Measurements from ENCODE around the gene TRIM45.

- no peak for TF ChIP-seq CTCF (IDR thresholded peaks at IDR 0.05)
- no peak for TF ChIP-seq POLR2A (IDR thresholded peaks at IDR 0.05)
Observed at GRCh38 chr1:117117697-117118096, 3.9 kb downstream of the TRIM45 start.
